ENCODE results near the gene EFNA2. TPM values are rescaled to one million over a fixed set of nuclear protein-coding genes. Genes with fewer than 3 reads are reported as not detected.

EFNA2 gene
- total and polyA plus RNA-seq, 2 of the 8 experiments (the other 6 are each of a cell fraction or from before 2014, with no cell fraction given): 4.0 to 7.0 TPM

- no peak overlapping the region for H2BK12ac ChIP-seq (ENCODE audit: low read depth, low read length)
- H2BK20ac ChIP-seq (ENCODE audit: low read length): no peak overlapping the region
- no peak overlapping the region for H3K4ac ChIP-seq (replicated peaks; ENCODE audit: insufficient read length, low read depth, low read length)
- no peaks in the 10 kb centered on the region for H3K9me3 ChIP-seq (ENCODE audit: insufficient read depth in 2 of 2, low read depth in 1 of 2, low read length in 1 of 2)
- no peak overlapping the region for H2AFZ ChIP-seq (ENCODE audit: low read length)
- peaks cover 0 to 12% (median 5%) of the 10 kb centered on the region in 4 experiments; a peak in 5 of 7 replicates for H3K27me3 ChIP-seq (replicated peaks in 1 of 4; ENCODE audit: control insufficient read depth in 3 of 4, extremely low read depth in 1 of 4, insufficient read depth in 3 of 4, low read length in 3 of 4)
- no peak overlapping the region for H3K14ac ChIP-seq (ENCODE audit: insufficient read length)
- no peak overlapping the region for H3K23ac ChIP-seq (ENCODE audit: insufficient read length)
- H3K4me3 ChIP-seq (ENCODE audit: extremely low read depth in 1 of 4, insufficient read depth in 2 of 4, low read depth in 3 of 4, low read length in 4 of 4): no peak overlapping the region; a peak in 1 of 8 replicates
- H3K4me1 ChIP-seq (replicated peaks in 1 of 4; ENCODE audit: control insufficient read depth in 3 of 4, insufficient read depth in 4 of 4, low read length in 3 of 4): peaks cover 0 to 5% (median 0%) of the 10 kb centered on the region in 4 experiments; a peak in 3 of 7 replicates
- TF ChIP-seq JUND (IDR thresholded peaks at IDR 0.05; ENCODE audit: low read length): no peak
- no peak for TF ChIP-seq RBBP5 (IDR thresholded peaks at IDR 0.05; ENCODE audit: borderline replicate concordance, low read depth, low read length)
- TF ChIP-seq KDM5A (IDR thresholded peaks at IDR 0.05; ENCODE audit: low read length): no peak
- TF ChIP-seq, protein P1, sequence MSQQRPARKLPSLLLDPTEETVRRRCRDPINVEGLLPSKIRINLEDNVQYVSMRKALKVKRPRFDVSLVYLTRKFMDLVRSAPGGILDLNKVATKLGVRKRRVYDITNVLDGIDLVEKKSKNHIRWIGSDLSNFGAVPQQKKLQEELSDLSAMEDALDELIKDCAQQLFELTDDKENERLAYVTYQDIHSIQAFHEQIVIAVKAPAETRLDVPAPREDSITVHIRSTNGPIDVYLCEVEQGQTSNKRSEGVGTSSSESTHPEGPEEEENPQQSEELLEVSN (IDR thresholded peaks at IDR 0.05): no peak
- 93% methylated on average over 13 of the region's 13 CpGs; no CpG with 5 or more reads in 1 of the 2 experiments for WGBS, 2 experiments (ENCODE audit: extremely low coverage in 1 of 2, insufficient coverage in 1 of 2, insufficient read length in 1 of 2, insufficient replicate concordance in 2 of 2, low coverage in 1 of 2, low lambda C conversion rate in 2 of 2, missing lambda C conversion rate in 1 of 2)
- 0 out of 2 replicates have a peak overlapping the region, but pooled peaks have one; percentile 12 for H4K8ac ChIP-seq (ENCODE audit: extremely low read depth, insufficient read depth, low read length)
- POLR2A ChIA-PET (ENCODE audit: partially characterized antibody): interaction anchor here (0.6 to 4.1 kb wide), 6 partner anchors 15 to 121 kb away, joined by 3 to 15 read pairs (median 4); partner anchors contain the start of genes CIRBP and FAM174C
- H3K9ac ChIP-seq (replicated peaks in 1 of 4; ENCODE audit: extremely low read depth in 1 of 4, low read depth in 3 of 4, low read length in 3 of 4): no peak overlapping the region
- H3K27ac ChIP-seq (ENCODE audit: low read depth, low read length): no peak overlapping the region
- no peak overlapping the region for H3K56ac ChIP-seq (replicated peaks; ENCODE audit: insufficient read length, low read depth, low read length)
- H3K36me3 ChIP-seq (ENCODE audit: control insufficient read depth in 2 of 4, insufficient read depth in 4 of 4, low read length in 3 of 4): no peaks in the 10 kb centered on the region
- H2AK5ac ChIP-seq (ENCODE audit: low read depth, low read length): no peak overlapping the region
- no peaks in the 10 kb centered on the region for H3K79me1 ChIP-seq (ENCODE audit: low read depth, low read length)
- no peaks in the 10 kb centered on the region for H3K79me2 ChIP-seq (ENCODE audit: control insufficient read depth in 1 of 2, insufficient read depth in 2 of 2, low read length in 2 of 2)
- no peak overlapping the region for H3K4me2 ChIP-seq (ENCODE audit: insufficient read depth in 1 of 2, low read depth in 2 of 2, low read length in 2 of 2)
- CTCF ChIA-PET (ENCODE audit: partially characterized antibody): interaction anchor here (0.6 to 4.0 kb wide), 15 partner anchors 8 to 104 kb away, joined by 3 to 24 read pairs (median 3); no protein-coding TSS in a partner anchor
- DNase-seq (ENCODE audit: low read depth in 1 of 2, low spot score in 2 of 2): no peak
- H4K20me1 ChIP-seq (replicated peaks in 1 of 2; ENCODE audit: control insufficient read depth in 1 of 2, insufficient read depth in 2 of 2, low read length in 2 of 2): no peaks in the 10 kb centered on the region
- no peak overlapping the region for H4K91ac ChIP-seq (replicated peaks; ENCODE audit: insufficient read length, low read length)
- no peak overlapping the region for H4K5ac ChIP-seq (ENCODE audit: insufficient read length, low read depth, low read length)
- H2BK15ac ChIP-seq (ENCODE audit: low read length): no peak overlapping the region
- no peak overlapping the region for H2BK120ac ChIP-seq (replicated peaks; ENCODE audit: low read depth, low read length)
- no peak overlapping the region for H3K18ac ChIP-seq (ENCODE audit: extremely low read depth, low read length)
- FAIRE-seq: no peak
- H2BK5ac ChIP-seq (ENCODE audit: low read depth, low read length): no peak overlapping the region
- no peaks in the 10 kb centered on the region for H3K23me2 ChIP-seq (ENCODE audit: low read depth, low read length)
Measured at GRCh38 chr19:1316466-1316865, 30.8 kb downstream of the EFNA2 start.
